ENCODE results near the gene EIF4G1.
A peak's percentile ranks its signal among the peaks of the same experiment; 100 is the strongest.

The EIF4G1 gene

DNA sequence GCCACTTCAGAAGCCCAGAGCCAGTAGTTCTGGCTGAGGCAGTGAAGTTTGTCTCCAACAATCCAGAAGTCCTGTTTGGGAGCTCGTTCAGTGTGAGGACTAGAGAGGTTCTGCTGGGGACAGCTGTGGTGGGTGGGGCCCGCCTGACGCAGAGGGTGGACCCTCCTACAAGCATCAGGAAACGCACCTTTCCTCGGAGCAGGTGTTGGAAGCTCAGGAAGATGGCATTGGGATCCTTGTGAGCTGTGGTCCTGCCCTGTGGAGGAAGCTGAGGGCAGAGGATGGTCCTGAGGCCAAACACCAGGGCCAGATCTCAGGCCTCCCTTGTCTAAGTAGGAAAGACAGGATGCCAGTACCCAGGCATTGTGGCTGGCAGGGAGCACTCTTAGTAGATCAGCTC, 58.5 kb downstream of the EIF4G1 start:
- no peak for DNase-seq

DNA sequence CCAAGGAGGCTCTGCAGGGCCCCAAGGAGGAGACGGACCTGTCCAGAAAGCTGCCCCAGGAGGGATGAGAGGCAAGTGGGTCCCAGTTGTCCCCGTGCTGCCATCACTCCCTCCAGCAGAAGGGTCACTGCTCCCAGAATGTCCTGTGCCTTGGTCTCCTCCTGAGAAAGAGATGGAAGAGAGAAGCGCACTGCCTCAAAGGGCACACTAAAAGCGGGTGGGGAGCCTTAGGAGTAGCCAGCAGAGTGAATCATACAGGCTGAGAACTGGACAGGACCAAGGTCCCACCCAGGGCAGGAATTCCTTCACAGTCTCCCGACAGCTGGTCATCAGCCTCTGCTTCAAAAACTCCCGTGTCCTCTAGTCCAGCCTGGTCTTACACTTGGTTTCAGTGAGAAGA, 59.0 kb downstream of the EIF4G1 start:
- DNase-seq = no peak

DNA sequence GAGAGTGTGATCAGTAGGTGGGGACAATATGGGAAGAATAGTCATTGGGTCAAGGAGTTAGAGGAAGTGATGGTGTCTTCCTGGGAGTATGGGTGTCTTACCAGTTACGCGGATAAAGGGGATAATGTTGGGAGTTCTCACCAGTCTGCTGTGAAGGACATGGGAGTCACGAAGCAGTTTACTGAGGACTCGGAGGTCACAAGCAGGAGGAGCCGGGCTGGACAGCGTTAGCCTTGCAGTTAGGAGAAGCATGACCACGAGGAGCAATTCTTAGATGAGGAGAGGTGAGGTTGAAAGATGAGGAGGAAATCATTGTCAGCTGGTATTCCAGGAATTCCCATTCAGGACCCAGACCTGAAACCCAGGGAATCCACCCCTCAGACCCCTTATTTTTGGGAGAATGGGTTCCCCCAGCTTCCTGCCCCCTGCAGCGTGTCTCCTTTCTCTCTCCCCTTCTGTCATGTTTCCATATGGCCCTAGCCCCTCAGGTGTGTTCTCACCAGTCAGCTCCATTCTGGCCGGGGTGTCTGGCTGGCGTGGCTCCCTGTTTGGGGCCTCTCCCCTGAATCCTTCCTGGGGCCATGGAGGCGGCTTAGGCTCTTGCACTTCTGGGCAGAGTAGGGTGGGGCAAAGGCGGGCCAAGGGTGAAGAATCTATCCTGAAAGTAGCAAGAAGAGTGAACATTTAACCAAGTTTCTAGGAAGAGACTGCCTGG, 61.5 kb downstream of the EIF4G1 start:
- no peak for DNase-seq

DNA sequence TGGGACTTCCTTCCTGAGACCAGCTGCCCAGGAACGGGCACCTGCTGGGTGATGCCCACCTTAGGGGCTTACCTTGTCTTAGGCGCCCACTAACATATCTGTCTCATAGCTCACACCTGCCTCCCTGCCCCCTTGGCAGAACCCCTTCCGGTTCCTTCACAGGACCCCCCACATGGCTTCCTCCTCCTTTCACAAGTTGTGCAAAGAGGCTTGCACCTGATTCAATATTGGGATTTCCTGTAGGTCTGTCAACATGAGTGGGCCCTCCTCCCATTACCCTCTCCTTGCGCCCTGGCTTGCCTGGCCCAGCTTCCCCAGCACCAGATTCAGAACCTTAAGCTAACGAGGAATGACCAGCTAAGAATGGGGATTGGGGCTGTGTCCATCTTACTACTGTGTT, 63.0 kb downstream of the EIF4G1 start:
- no peak for DNase-seq

DNA sequence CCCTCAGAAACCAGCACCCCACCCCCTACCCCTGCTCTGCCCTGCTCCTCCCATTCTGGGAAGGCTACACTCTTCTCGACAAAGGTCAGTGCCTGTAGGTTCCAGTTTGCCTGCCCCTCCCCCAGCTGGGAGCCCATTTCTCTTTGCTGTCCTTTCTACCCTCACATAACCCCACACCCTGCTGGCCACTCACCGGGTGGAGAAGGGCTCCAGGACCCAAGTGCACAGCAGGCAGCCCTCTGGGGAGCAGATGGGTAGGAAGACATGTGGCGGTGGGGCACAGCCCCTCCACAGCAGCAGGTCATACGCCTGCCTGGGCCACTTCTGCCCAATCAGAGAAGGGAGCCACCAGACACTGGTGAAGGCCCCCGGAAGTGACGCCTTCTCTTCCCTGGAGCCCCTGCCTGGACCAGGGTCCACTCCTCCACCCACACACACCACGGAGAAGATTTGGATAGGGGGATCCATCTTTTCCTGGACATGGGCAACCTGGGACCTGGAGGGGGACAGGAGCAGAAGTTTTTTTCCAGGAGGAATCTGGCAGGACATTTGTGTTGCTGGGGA, 63.6 kb downstream of the EIF4G1 start, which contains the start of gene THPO:
TSS of gene THPO (minus strand) at position 326 of the 564 bp plus-strand sequence. CDS start 1,948 bp downstream, outside the sequence.
- DNase-seq = no peak

DNA sequence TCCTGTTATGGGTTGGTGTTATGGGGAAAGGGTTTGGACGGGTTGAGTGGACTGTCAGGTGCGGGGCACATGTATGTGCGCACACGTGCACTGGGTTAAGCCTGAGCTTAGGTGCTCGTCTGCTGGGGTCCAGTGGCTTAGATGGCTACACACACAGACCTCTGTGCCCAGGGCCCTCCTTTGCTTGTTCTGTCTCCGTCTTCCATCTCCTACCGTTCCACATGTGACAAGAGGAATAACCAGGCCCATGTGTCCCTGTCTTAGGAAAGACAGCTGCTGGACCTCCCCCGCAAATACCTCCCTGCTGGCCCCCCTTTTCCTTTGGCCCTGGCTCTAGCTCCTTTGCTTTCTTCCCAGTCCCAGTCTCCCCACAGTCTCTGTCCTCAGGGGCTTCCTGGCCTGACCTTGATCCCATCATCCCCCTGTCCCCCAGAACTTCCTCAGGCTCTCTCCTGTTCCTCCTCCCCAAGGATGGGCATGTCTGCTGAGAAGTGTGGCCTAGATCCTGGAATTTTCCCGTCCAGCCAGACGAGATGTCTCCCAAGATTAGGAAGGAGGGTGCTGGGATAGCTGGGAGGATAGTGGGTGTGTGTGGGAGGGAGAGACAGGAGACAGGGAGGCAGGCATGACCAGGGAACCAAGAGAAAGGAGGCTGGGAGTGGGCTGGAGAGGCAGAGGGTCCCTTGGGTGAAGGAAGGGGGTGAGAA, 64.4 kb downstream of the EIF4G1 start:
- no peak for DNase-seq

DNA sequence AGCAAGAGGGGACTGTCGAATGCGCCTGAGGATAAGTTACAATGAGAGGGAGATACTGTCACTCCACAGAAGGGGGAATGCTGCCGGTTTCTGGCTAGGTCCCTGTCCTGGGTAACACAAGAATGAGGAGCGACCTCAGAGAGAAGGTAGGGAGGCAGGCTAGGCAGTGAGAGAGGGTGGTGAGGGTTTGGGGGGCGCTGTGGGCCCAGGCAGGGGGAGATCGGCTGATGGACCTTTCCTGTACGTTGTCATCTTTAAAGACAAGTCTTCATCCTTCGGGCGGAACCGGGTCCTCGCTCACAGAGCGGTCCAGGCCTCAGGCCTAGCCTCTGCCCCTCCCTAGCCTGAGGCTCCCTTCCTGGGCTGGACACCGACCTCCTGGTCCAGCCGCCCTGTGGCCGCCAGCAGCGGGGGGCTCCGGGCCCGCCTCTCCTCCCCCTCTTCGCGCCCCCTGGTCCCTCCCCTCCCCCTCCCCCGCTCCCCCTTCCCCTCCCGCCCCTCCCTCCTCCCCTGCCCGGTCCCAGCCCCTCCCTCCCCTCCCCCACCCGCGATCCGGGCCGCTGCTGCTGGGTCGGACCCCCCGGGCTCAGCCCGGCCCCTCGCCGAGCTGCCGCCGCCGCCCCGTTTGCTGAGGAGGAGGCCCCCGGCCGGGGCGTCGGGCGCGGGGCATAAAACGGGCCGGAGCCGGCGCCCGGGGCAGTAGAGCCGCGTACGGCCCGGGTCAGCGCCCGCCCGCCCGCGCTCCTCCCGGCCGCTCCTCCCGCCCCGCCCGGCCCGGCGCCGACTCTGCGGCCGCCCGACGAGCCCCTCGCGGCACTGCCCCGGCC, 65.2 kb downstream of the EIF4G1 start, which contains the start of gene CHRD:
TSS of gene CHRD (plus strand) at position 697 of the 827 bp plus-strand sequence. CDS start 265 bp downstream, outside the sequence.
- DNase-seq = peak; percentile 69

DNA sequence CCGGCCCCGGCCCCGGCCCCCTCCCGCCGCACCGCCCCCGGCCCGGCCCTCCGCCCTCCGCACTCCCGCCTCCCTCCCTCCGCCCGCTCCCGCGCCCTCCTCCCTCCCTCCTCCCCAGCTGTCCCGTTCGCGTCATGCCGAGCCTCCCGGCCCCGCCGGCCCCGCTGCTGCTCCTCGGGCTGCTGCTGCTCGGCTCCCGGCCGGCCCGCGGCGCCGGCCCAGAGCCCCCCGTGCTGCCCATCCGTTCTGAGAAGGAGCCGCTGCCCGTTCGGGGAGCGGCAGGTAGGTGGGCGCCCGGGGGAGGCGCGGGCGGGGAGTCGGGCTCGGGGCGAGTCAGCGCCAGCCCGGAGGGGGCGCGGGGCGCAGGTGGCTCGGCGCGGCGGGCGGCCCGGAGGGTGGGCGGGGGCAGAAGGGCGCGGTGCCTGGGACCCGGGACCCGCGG, 65.8 kb downstream of the EIF4G1 start:
- DNase-seq = peak; percentile 86

DNA sequence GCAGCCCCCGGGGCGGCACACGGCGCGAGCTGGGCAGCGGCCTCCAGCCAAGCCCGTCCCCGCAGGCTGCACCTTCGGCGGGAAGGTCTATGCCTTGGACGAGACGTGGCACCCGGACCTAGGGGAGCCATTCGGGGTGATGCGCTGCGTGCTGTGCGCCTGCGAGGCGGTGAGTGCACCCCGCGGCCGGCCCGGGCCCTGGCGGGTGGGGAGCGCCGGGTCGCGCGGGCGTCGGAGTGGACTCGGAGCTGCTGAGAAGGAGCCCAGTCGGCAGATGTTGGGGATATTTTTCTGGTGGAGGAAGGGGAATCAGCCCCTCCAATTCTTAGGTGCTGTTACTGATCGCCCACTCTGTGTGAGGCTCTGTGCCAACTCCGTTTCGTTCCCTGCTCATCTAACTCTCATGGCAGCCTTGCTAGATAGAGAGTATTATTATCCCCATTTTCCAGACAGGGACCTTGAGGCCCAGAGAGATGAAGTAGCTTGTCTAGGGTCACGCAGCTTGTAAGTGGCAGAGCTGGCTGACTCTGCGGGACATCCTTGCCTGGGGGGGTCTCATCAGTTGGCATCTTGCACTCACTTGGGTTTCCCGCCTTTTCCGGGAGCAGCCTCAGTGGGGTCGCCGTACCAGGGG, 66.3 kb downstream of the EIF4G1 start:
- DNase-seq = no peak

DNA sequence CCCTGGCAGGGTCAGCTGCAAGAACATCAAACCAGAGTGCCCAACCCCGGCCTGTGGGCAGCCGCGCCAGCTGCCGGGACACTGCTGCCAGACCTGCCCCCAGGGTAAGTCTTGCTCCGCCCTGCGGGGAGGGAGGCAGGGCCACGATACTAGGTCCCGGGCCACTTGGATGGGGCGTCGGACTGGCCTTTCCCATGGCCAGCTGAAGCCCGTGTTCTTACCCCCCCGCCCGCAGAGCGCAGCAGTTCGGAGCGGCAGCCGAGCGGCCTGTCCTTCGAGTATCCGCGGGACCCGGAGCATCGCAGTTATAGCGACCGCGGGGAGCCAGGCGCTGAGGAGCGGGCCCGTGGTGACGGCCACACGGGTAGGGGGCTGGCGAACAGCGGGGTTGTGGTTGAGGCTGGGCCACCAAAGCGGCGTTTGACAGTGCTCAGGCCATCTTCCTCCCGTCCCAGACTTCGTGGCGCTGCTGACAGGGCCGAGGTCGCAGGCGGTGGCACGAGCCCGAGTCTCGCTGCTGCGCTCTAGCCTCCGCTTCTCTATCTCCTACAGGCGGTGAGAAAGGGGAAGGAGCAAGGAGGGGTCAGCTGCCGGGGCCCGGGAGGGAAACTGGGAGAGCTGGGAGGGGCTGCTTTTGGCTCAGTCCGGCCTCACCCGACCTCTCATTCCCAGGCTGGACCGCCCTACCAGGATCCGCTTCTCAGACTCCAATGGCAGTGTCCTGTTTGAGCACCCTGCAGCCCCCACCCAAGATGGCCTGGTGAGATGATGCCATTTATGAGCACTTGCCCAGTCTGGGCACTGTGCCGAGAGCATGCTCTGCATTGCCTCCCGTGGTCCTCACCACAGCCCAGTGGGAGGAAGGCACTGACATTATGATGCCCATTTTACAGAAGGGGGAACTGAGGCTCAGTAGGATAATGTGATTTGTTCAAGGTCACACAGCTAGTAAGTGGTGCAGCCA, 67.1 kb downstream of the EIF4G1 start:
- DNase-seq = no peak

DNA sequence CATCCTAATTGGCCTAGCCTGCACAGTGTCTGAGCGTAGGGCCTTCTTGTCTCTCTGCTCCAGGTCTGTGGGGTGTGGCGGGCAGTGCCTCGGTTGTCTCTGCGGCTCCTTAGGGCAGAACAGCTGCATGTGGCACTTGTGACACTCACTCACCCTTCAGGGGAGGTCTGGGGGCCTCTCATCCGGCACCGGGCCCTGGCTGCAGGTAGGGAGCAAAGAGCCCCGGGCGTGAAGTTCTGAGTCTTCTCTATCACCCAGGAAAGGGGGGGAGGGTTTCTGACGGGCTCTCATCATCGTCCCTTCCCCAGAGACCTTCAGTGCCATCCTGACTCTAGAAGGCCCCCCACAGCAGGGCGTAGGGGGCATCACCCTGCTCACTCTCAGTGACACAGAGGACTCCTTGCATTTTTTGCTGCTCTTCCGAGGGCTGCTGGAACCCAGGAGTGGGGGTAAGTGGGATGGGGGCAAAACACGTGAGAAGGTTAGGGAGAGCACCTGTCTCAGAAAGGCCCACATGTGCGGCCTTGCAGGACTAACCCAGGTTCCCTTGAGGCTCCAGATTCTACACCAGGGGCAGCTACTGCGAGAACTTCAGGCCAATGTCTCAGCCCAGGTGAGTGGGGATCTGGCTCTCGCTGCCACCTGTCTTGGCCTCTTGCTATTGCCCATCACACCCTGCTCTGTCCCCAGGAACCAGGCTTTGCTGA, 68.1 kb downstream of the EIF4G1 start:
- DNase-seq = no peak

DNA sequence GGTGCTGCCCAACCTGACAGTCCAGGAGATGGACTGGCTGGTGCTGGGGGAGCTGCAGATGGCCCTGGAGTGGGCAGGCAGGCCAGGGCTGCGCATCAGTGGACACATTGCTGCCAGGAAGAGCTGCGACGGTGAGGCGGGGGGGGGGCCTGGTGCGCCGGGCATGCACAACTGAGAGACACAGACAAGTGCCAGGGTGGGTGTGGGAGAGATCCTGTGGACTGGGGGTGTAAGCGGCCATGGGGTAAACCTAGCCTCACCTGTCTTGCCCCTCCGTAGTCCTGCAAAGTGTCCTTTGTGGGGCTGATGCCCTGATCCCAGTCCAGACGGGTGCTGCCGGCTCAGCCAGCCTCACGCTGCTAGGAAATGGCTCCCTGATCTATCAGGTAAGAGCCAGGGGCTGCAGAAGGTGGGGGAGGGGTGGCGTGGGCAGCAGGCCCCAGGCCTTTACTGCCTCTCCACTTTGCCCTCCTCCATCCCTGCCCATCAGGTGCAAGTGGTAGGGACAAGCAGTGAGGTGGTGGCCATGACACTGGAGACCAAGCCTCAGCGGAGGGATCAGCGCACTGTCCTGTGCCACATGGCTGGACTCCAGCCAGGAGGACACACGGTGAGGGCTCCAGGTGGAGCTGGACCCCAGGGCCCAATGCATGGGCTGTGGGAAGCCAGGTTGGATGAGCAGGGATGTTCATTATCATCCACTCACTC, 68.8 kb downstream of the EIF4G1 start:
- no peak for DNase-seq

DNA sequence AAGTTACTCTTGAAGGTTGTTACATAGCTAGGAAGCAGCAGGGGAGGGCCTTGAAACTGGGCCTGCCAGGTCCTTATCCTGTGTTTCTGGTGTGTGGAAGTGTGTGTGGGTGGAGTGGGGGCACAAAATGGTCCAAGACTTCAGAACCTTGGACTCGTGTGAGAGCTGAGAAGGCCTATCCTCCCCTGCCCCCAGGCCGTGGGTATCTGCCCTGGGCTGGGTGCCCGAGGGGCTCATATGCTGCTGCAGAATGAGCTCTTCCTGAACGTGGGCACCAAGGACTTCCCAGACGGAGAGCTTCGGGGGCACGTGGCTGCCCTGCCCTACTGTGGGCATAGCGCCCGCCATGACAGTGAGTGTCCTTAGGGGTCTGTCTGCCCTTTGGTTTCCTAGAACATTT, 69.9 kb downstream of the EIF4G1 start:
- no peak for DNase-seq

Data from right forelimb (tissue), 1 donor.